ENCODE data around the gene SPRED2.
A peak's percentile ranks its signal among the peaks of the same experiment; 100 is the strongest.

The SPRED2 gene

DNA sequence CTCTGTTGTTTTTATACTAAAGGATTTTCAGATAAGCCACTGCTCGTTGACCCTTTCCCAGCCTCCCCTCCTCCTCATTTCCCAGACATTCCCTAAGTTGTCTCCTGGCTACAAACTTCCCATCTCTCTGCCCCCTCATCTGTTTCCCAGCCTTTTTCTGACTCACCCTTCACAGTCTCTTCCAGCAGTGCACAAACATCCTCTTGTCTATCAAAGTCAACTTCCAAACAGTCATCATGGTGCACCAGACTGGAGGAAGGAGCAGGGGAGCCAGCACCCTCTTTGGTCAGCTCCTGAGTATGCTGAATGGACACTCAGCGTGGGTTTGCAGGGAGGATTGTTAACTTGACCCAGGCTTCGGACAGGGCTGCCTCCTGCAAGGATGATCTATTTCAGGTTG is 26.6 kb upstream of the SPRED2 start:
- DNase-seq (ENCODE audit: low read depth): peak; percentile 22
- no peak overlapping the region for H3K4me3 ChIP-seq (replicated peaks; ENCODE audit: low read depth, low read length)
- TF ChIP-seq, protein P1, sequence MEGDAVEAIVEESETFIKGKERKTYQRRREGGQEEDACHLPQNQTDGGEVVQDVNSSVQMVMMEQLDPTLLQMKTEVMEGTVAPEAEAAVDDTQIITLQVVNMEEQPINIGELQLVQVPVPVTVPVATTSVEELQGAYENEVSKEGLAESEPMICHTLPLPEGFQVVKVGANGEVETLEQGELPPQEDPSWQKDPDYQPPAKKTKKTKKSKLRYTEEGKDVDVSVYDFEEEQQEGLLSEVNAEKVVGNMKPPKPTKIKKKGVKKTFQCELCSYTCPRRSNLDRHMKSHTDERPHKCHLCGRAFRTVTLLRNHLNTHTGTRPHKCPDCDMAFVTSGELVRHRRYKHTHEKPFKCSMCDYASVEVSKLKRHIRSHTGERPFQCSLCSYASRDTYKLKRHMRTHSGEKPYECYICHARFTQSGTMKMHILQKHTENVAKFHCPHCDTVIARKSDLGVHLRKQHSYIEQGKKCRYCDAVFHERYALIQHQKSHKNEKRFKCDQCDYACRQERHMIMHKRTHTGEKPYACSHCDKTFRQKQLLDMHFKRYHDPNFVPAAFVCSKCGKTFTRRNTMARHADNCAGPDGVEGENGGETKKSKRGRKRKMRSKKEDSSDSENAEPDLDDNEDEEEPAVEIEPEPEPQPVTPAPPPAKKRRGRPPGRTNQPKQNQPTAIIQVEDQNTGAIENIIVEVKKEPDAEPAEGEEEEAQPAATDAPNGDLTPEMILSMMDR (IDR thresholded peaks at IDR 0.05; ENCODE audit: low read length, missing control alignments): no peak

DNA sequence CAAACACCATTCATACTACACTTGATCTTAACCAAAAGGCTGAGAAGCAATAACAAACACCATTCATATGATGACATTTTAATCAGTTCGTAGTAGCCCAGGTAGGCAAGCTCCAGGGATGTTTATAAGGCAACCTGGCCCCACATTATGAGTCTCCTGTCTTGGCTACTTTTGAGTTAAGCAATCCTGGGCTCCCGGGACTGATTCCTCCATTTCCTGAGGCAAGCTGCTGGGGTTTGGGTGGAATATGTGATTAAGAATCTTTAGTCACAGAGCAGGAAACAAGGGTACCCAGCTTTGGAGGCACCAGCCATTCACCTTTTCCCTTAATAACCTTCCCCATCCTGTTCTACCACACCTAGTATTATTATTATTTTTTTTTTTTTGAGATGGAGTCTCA is 24.5 kb upstream of the SPRED2 start:
- no peak overlapping the region for H3K4me3 ChIP-seq (replicated peaks; ENCODE audit: low read depth, low read length)
- TF ChIP-seq, protein P1 (IDR thresholded peaks at IDR 0.05; ENCODE audit: low read length, missing control alignments): no peak
- no peak for DNase-seq (ENCODE audit: low read depth)

DNA sequence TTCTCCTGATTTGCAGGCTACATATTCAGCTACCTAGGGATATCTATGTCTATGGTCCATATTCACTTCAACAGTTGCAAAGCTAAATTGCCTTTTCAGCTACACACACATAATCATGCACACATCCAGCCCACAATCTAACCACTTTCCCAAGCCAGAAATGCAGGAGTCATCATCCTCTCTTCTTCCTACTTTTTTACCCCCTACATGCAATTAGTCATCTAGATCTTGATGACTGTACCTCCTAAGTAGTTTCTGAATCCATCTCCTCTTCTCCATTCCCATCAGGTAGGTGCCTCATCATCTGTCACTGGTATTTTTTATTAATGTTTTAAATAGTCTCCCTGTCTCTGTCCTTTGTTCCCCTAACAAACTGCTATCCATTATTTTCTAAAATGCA is 23.7 kb upstream of the SPRED2 start:
- no peak overlapping the region for H3K4me3 ChIP-seq (replicated peaks; ENCODE audit: low read depth, low read length)
- TF ChIP-seq, protein P1 (IDR thresholded peaks at IDR 0.05; ENCODE audit: low read length, missing control alignments): no peak
- peak; percentile 40 for DNase-seq (ENCODE audit: low read depth)

DNA sequence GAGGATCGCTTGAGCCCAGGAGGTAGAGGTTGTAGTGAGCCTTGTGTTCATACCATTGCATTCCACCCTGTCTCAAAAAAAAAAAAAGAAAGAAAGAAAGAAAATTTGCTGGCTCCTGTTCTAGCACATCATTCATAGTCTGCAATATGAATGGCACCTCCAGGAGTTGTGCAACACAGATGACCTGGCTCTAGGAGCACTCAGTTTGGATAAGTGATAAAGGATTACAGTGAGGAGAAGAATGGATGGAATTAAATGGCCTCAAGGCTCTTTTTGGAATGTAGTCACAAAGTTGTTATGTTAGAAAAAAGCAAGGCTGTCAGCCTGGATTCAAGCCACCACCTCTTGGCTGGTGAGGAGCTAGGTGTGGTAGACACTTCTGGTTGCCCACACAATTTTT is 21.5 kb upstream of the SPRED2 start:
- TF ChIP-seq, protein P1 (IDR thresholded peaks at IDR 0.05; ENCODE audit: low read length, missing control alignments): no peak
- H3K4me3 ChIP-seq (replicated peaks; ENCODE audit: low read depth, low read length): no peak overlapping the region
- DNase-seq (ENCODE audit: low read depth): no peak

DNA sequence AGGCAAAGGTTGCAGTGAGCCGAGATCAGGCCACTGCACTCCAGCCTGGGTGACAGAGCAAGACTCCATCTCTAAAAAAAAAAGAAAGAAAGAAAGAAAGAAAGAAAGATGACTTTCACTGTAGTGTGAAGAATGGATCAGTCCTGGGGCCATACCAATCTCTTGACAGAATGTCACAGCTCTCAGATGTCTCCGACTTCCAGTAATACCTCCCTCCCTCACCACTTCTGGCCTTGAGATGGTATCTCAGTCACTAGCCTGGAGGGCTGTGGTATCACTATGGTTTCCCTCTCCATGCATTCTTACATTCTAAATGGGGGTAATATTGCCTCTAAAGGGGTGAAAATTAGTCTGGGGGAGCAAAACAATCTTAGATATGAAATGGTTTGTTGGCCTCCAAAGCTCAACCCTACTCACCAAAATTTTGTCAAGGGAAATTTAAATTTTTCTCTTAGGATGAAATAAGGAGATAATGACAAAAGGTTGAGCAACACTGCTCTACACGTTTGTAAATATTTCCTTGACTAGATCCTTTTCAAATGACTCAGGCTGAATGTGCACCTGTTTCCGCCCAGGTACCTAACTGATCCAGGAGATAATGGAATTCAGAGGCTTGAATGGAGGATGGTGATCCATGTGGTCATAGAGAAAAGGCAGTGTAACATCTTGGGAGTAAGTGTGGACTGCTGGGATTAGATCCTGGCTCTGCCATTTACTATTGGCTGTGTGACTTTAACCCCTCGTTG is 19.9 kb upstream of the SPRED2 start:
- DNase-seq (ENCODE audit: low read depth): no peak
- H3K4me3 ChIP-seq (replicated peaks; ENCODE audit: low read depth, low read length): no peak overlapping the region
- TF ChIP-seq, protein P1 (IDR thresholded peaks at IDR 0.05; ENCODE audit: low read length, missing control alignments): no peak

DNA sequence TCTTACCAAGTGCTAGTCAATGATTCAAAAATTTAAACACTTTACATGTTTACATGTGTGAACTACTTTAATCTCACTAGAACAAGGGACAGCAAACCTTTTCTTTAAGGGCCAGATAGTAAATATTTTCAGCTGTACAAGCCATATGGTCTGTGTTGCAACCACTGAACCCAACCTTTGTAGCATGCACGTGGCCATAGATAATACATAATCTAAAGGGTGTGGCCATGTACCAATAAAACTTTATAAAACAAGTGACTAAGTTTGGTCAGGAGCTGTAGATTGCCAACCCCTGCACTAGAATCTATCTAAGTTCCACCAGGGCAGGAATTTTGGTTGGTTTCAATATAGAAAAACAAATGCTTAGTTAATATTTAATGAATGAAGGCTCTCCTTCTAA is 18.4 kb upstream of the SPRED2 start:
- TF ChIP-seq, protein P1 (IDR thresholded peaks at IDR 0.05; ENCODE audit: low read length, missing control alignments): no peak
- no peak overlapping the region for H3K4me3 ChIP-seq (replicated peaks; ENCODE audit: low read depth, low read length)
- DNase-seq (ENCODE audit: low read depth): no peak

DNA sequence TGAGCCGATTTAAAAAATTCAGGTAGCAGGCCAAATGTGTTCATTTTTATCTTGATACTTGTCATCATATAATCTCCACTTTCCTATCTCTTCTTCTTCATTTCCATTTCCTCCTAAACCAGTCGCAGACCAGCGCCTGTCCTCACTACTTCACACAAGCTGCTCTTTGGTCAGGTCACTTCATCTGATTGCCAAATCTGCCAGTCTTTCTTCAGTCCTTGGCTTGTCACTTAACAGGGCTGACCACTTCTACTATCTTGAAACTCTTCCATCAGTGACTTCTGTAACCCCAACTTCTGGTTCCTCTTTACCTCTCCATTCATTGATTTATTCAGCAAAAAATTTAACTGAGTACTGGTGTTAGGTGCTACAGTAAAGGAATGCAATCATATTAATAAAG is 18.0 kb upstream of the SPRED2 start:
- no peak for DNase-seq (ENCODE audit: low read depth)
- H3K4me3 ChIP-seq (replicated peaks; ENCODE audit: low read depth, low read length): no peak overlapping the region
- TF ChIP-seq, protein P1 (IDR thresholded peaks at IDR 0.05; ENCODE audit: low read length, missing control alignments): no peak

All from fibroblast of pulmonary artery (primary cell).